ENCODE data around the gene DAAM2.

DAAM2 gene

GRCh38 chr6:39850736-39851297 is 58.6 kb downstream of the DAAM2 start:
- DNase-seq (ENCODE audit: extremely low spot score) = no peak
- CTCF ChIA-PET = interaction anchor here (1.2 to 2.1 kb wide), 2 partner anchors 10 to 15 kb away, joined by 5 to 13 read pairs; no protein-coding TSS in a partner anchor
- no peak for TF ChIP-seq CTCF (IDR thresholded peaks at IDR 0.05; ENCODE audit: control extremely low read depth, extremely low read depth, low read depth, missing control alignments)
- POLR2A ChIA-PET = no interaction called here

GRCh38 chr6:39851331-39851730 is 59.2 kb downstream of the DAAM2 start:
- ChIA-PET CTCF (interaction anchor here (1.2 to 2.1 kb wide), 2 partner anchors 10 to 14 kb away, joined by 5 to 13 read pairs; no protein-coding TSS in a partner anchor), POLR2A (no interaction called here)
- no peak for TF ChIP-seq CTCF (IDR thresholded peaks at IDR 0.05; ENCODE audit: control extremely low read depth, extremely low read depth, low read depth, missing control alignments)
- DNase-seq (ENCODE audit: extremely low spot score) = no peak

GRCh38 chr6:39852324-39852723 is 60.1 kb downstream of the DAAM2 start:
- no peak for TF ChIP-seq CTCF (IDR thresholded peaks at IDR 0.05; ENCODE audit: control extremely low read depth, extremely low read depth, low read depth, missing control alignments)
- POLR2A ChIA-PET = no interaction called here
- no peak for DNase-seq (ENCODE audit: extremely low spot score)
- CTCF ChIA-PET = interaction anchor here (1.2 to 5.3 kb wide), 2 partner anchors 9 to 13 kb away, joined by 3 to 54 read pairs; no protein-coding TSS in a partner anchor

GRCh38 chr6:39853604-39854003 is 61.4 kb downstream of the DAAM2 start:
- no peak for TF ChIP-seq CTCF (IDR thresholded peaks at IDR 0.05; ENCODE audit: control extremely low read depth, extremely low read depth, low read depth, missing control alignments)
- ChIA-PET POLR2A (no interaction called here), CTCF (interaction anchor here (5.3 kb wide), 1 partner anchor 12 kb away, joined by 54 read pairs; no protein-coding TSS in a partner anchor)
- DNase-seq (ENCODE audit: extremely low spot score) = no peak

GRCh38 chr6:39855356-39855995 is 63.3 kb downstream of the DAAM2 start:
- CTCF ChIA-PET = interaction anchor here (0.9 to 5.3 kb wide), 2 partner anchors 10 to 19 kb away, joined by 3 to 54 read pairs; no protein-coding TSS in a partner anchor

GRCh38 chr6:39859025-39859424 is 66.8 kb downstream of the DAAM2 start:
- POLR2A ChIA-PET = no interaction called here
- CTCF ChIA-PET = no interaction called here
- no peak for DNase-seq (ENCODE audit: extremely low spot score)
- no peak for TF ChIP-seq CTCF (IDR thresholded peaks at IDR 0.05; ENCODE audit: control extremely low read depth, extremely low read depth, low read depth, missing control alignments)

More at GRCh38 chr6:39855356-39855995, 63.3 kb downstream of the DAAM2 start:
- DNase-seq (ENCODE audit: extremely low spot score) = no peak
- no peak for TF ChIP-seq CTCF (IDR thresholded peaks at IDR 0.05; ENCODE audit: control extremely low read depth, extremely low read depth, low read depth, missing control alignments)
- POLR2A ChIA-PET = no interaction called here

All from GM10248 (cell line).